Right kidney (tissue), 1 donor: Measurements from ENCODE around the gene PCSK4.

Experiments used
- DNase-seq: peaks from one replicate; pipeline ENCODE4 v3.0.0-alpha.2; 2016

PCSK4 gene

GRCh38 chr19:1437609-1438008 is 52.5 kb downstream of the PCSK4 start:
- no peak for DNase-seq

GRCh38 chr19:1435378-1435989 is 54.7 kb downstream of the PCSK4 start:
- DNase-seq, result no peak

GRCh38 chr19:1434577-1435060 is 55.5 kb downstream of the PCSK4 start:
- no peak for DNase-seq

- no peak for DNase-seq
Measured at GRCh38 chr19:1434040-1434366, 56.1 kb downstream of the PCSK4 start.

- DNase-seq, result no peak
Measured at GRCh38 chr19:1433119-1434039, 56.8 kb downstream of the PCSK4 start.

- DNase-seq, result no peak
Measured at GRCh38 chr19:1432507-1432887, 57.7 kb downstream of the PCSK4 start.

- no peak for DNase-seq
Measured at GRCh38 chr19:1431759-1432506, 58.2 kb downstream of the PCSK4 start.
